MCF 10A (cell line): ENCODE measurements around the gene EXOSC7. TPM values are rescaled to one million over a fixed set of nuclear protein-coding genes. Genes with fewer than 3 reads are reported as not detected.
"Not testable (repeated sequence)": the region's sequence is repeated elsewhere in the genome, so short reads cannot be mapped to it uniquely, and the experiment has no call there.

Experiments
- BruUV-seq: library from RNA; stranded (reverse); fragments of 400-500 nt; replicated peaks from 2 replicates; lab custom pipeline; 2021; lab: Mats Ljungman, UMichigan
- CTCF ChIA-PET: fragments of 300-600 bp; sonication (Branson Sonifier 250); formaldehyde crosslinking; extraction: SDS; loops from one replicate; lab custom pipeline; 2021; ENCODE audit warnings: antibody characterized with exemption, inconsistent platforms; lab: Yijun Ruan, JAX
- POLR2A ChIA-PET: fragments of 300-600, 350-650 bp; sonication (Branson Sonifier 250); formaldehyde crosslinking; extraction: SDS; loops from one replicate; lab custom pipeline; 2020; ENCODE audit warnings: antibody characterized with exemption, inconsistent platforms; lab: Yijun Ruan, JAX
- DNase-seq: peaks from one replicate; pipeline ENCODE4 v3.0.0-alpha.2; 2018; ENCODE audit not compliant: unreplicated experiment
- H3K27ac Mint-ChIP-seq: one replicate; pipeline ENCODE4 v1.8.0; 2022; ENCODE audit warnings: mild to moderate bottlenecking, low read depth, mixed read lengths; ENCODE audit not compliant: unreplicated experiment
- H3K27me3 Mint-ChIP-seq: one replicate; pipeline ENCODE4 v1.8.0; 2022; ENCODE audit warnings: mixed read lengths; ENCODE audit not compliant: insufficient read depth, unreplicated experiment
- H3K36me3 Mint-ChIP-seq: one replicate; pipeline ENCODE4 v1.8.0; 2022; ENCODE audit warnings: mild to moderate bottlenecking, moderate library complexity, mixed read lengths; ENCODE audit not compliant: insufficient read depth, unreplicated experiment
- H3K4me1 Mint-ChIP-seq: one replicate; pipeline ENCODE4 v1.8.0; 2022; ENCODE audit warnings: mixed read lengths; ENCODE audit not compliant: insufficient read depth, unreplicated experiment
- H3K4me3 Mint-ChIP-seq: one replicate; pipeline ENCODE4 v1.8.0; 2022; ENCODE audit warnings: mild to moderate bottlenecking, moderate library complexity, mixed read lengths; ENCODE audit not compliant: unreplicated experiment
- H3K9me3 Mint-ChIP-seq: one replicate; pipeline ENCODE4 v1.8.0; 2022; ENCODE audit warnings: mixed read lengths; ENCODE audit not compliant: unreplicated experiment
- intact Hi-C: fragments of 100-400 bp; cut with micrococcal nuclease; formaldehyde crosslinking; loops from 2 replicates; pipeline ENCODE4 v1.14.1; 2022
- total RNA-seq: library from RNA; stranded (reverse); gene quantifications from 2 replicates; pipeline ENCODE4 v1.2.3, GENCODE V29; 2022
- TF ChIP-seq, protein P1 (sequence below): fragments of 200-600 bp; IDR thresholded peaks from one replicate; pipeline ENCODE4 v1.8.0; 2022; ENCODE audit warnings: antibody characterized with exemption, mild to moderate bottlenecking; ENCODE audit not compliant: unreplicated experiment

The EXOSC7 gene
- total RNA-seq, 1 experiment from 2014 or later = 73.3 TPM

DNA sequence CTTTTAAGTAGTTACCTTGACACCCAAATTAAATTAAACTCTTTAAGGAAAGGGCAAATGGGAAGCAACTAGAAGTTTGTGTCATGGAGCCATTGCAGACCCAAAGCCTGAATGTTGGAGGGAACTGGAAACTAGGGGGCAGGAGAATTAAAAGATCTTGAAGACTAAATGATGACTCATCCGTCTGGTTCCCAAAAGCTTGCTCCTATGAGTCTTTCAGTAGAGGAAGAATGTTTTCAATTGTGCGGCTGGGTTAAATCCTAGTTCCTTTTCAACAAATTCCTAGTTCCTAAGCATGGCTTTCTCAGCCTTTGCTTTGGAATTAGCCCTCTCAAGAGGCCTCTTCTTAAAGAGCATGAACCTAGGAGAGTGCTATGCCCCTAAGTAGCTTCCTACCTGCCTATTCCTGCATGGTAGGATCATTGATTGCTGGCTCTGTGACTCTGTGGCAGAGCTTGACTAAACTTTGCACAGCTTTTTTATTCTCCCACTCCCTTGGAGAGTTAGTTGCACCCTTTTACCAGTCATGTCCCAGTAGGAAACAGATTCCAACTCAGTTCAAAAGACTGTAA is 67.8 kb downstream of the EXOSC7 start:
- no peak overlapping the region for H3K27ac Mint-ChIP-seq
- ChIA-PET POLR2A (interaction anchor here (0.7 to 4.5 kb wide), 4 partner anchors 11 to 180 kb away, joined by 4 to 37 read pairs (median 6); no protein-coding TSS in a partner anchor), CTCF (interaction anchor here (0.6 to 11.2 kb wide), 11 partner anchors 11 to 686 kb away, joined by 3 to 368 read pairs (median 4); no protein-coding TSS in a partner anchor)
- no TSS peak for BruUV-seq
- intact Hi-C loops = loop anchor here (5.0 kb wide), 1 partner anchor 468 kb away; no protein-coding TSS in a partner anchor
- H3K36me3 Mint-ChIP-seq = no peaks in the 10 kb centered on the region
- H3K4me1 Mint-ChIP-seq = peaks cover 9% of the 10 kb centered on the region
- no peaks in the 10 kb centered on the region for H3K9me3 Mint-ChIP-seq
- H3K4me3 Mint-ChIP-seq = no peak overlapping the region
- no peaks in the 10 kb centered on the region for H3K27me3 Mint-ChIP-seq
- TF ChIP-seq, protein P1, sequence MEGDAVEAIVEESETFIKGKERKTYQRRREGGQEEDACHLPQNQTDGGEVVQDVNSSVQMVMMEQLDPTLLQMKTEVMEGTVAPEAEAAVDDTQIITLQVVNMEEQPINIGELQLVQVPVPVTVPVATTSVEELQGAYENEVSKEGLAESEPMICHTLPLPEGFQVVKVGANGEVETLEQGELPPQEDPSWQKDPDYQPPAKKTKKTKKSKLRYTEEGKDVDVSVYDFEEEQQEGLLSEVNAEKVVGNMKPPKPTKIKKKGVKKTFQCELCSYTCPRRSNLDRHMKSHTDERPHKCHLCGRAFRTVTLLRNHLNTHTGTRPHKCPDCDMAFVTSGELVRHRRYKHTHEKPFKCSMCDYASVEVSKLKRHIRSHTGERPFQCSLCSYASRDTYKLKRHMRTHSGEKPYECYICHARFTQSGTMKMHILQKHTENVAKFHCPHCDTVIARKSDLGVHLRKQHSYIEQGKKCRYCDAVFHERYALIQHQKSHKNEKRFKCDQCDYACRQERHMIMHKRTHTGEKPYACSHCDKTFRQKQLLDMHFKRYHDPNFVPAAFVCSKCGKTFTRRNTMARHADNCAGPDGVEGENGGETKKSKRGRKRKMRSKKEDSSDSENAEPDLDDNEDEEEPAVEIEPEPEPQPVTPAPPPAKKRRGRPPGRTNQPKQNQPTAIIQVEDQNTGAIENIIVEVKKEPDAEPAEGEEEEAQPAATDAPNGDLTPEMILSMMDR = no peak
- peak; percentile 78 for DNase-seq

DNA sequence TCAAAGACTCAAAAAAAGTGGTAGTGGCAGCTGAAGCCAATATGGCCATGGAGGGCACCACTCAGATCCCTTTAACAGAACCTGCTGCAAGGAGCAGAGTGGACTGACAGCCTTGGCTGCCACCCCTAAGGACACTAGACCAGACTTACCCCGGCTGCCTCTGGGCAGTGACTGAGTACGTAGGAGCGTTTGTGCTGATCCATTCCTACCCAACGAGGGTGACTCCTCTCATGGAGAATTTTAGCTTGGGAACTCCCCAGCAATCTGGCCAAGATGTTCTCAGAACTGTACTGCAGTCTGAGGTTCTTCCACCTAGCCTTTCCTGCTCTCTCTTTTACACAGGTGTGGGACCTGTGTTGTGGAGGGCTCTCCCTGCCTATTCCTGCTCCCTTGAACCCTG is 72.2 kb downstream of the EXOSC7 start:
- H3K27ac Mint-ChIP-seq = no peak overlapping the region

DNA sequence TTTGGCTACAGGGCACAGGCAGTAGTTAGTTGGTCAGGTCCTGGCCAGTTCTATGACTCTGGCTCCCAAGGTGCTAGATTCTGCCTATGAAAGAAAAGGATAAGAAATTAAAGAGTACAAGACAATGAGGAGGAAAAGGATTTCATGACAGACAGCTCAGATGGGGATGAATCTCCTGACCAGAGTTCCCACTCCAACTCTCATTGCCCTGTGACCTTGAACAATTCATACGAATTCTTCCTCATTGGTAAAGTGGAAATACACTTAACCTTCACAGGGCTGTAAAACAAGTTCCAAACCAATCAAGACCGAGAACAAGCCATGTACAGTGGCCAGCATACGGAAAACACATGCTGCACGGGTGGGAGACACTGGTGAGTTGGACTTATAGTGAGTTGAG is 73.8 kb downstream of the EXOSC7 start:
- peaks cover 10% of the 10 kb centered on the region for H3K9me3 Mint-ChIP-seq
- H3K36me3 Mint-ChIP-seq = no peaks in the 10 kb centered on the region
- ChIA-PET POLR2A (interaction anchor here (0.8 kb wide), 1 partner anchor 91 kb away, joined by 3 read pairs; no protein-coding TSS in a partner anchor), CTCF (interaction anchor here (0.8 to 3.8 kb wide), 4 partner anchors 9 to 450 kb away, joined by 3 to 23 read pairs (median 6); no protein-coding TSS in a partner anchor)
- H3K4me1 Mint-ChIP-seq = peaks cover 19% of the 10 kb centered on the region
- H3K27ac Mint-ChIP-seq = peak overlapping the region; percentile 72
- TF ChIP-seq, protein P1 = no peak
- intact Hi-C loops = no loop called here
- peaks cover 8% of the 10 kb centered on the region for H3K27me3 Mint-ChIP-seq
- BruUV-seq = no TSS peak
- H3K4me3 Mint-ChIP-seq = no peak overlapping the region
- DNase-seq = no peak

More for the DNA sequence above, 72.2 kb downstream of the EXOSC7 start:
- no peaks in the 10 kb centered on the region for H3K36me3 Mint-ChIP-seq
- TF ChIP-seq, protein P1 = no peak
- DNase-seq = no peak
- no peak overlapping the region for H3K4me3 Mint-ChIP-seq
- H3K27me3 Mint-ChIP-seq = peaks cover 8% of the 10 kb centered on the region
- POLR2A ChIA-PET = interaction anchor here (0.8 to 1.5 kb wide), 3 partner anchors 38 to 162 kb away, joined by 3 read pairs; partner anchors contain the start of gene CDCP1
- H3K9me3 Mint-ChIP-seq = peaks cover 10% of the 10 kb centered on the region
- peaks cover 4% of the 10 kb centered on the region for H3K4me1 Mint-ChIP-seq
- BruUV-seq = no TSS peak
- intact Hi-C loops = no loop called here
- CTCF ChIA-PET = interaction anchor here (0.5 to 3.8 kb wide), 5 partner anchors 10 to 645 kb away, joined by 3 to 23 read pairs (median 3); no protein-coding TSS in a partner anchor

DNA sequence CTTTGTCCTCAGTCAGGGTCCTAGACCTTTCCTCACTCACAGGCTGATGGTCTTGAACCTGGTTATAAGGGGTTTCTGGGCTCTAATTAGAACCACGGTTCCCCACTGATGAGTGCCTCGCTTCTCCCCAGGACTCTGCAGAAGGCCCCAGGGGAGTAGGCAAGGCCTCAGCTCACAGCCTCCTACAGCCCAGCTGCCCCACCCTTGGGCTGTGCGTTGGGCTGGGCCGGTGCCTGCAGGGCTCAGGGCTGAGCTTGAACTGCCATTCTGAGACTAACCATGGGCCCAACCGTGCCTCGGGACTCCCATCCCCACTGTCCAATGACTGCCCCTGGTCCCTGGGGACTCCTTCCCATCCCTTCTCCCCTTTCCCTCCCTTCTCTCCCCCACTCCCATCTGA is 75.6 kb downstream of the EXOSC7 start:
- no peak for DNase-seq
- Mint-ChIP-seq H3K27ac (no peak overlapping the region), H3K4me1 (peaks cover 37% of the 10 kb centered on the region), H3K27me3 (peaks cover 8% of the 10 kb centered on the region), H3K9me3 (peaks cover 10% of the 10 kb centered on the region), H3K4me3 (no peak overlapping the region), H3K36me3 (no peaks in the 10 kb centered on the region)
- BruUV-seq = no TSS peak
- ChIA-PET CTCF (interaction anchor here (0.5 to 3.8 kb wide), 4 partner anchors 10 to 159 kb away, joined by 3 to 23 read pairs (median 8); no protein-coding TSS in a partner anchor), POLR2A (no interaction called here)
- intact Hi-C loops = no loop called here
- TF ChIP-seq, protein P1 = no peak

DNA sequence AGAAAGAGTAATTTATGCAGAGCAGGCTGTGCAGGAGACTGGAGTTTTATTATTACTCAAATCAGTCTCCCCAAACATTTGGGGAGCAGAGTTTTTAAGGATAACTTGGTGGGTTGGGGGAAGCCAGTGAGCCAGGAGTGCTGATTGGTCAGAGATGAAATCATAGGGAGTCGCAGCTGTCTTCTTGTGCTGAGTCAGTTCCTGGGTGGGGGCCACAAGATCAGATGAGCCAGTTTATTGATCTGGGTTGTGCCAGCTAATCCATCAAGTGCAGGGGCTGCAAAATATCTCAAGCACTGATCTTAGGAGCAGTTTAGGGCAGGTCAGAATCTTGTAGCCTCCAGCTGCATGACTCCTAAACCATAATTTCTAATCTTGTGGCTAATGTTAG is 77.8 kb downstream of the EXOSC7 start:
- Mint-ChIP-seq H3K9me3 (peaks cover 10% of the 10 kb centered on the region), H3K27ac (peak overlapping the region; percentile 43), H3K4me1 (peaks cover 49% of the 10 kb centered on the region)
- H3K27me3 Mint-ChIP-seq, H3K36me3 Mint-ChIP-seq, intact Hi-C loops, DNase-seq, BruUV-seq, H3K4me3 Mint-ChIP-seq: not testable (repeated sequence)
- POLR2A ChIA-PET = interaction anchor here (0.6 to 4.2 kb wide), 9 partner anchors 11 to 602 kb away, joined by 3 to 37 read pairs (median 4); partner anchors contain the start of gene CDCP1
- CTCF ChIA-PET = interaction anchor here (0.6 to 5.5 kb wide), 8 partner anchors 9 to 608 kb away, joined by 3 to 26 read pairs (median 6); no protein-coding TSS in a partner anchor
